Astrocyte (in vitro differentiated cells and primary cell): ENCODE measurements around the gene CNTF.

Source experiments
- CTCF ChIP-seq: IDR thresholded peaks from 2 replicates; pipeline ENCODE4 v1.5.1; 2011; ENCODE audit warnings: low read depth, mild to moderate bottlenecking, inconsistent platforms, low read length, moderate library complexity; ENCODE audit not compliant: insufficient read depth
- EZH2 ChIP-seq: IDR thresholded peaks from 2 replicates; pipeline ENCODE4 v1.6.1; 2012; ENCODE audit warnings: mild to moderate bottlenecking, low read length, inconsistent platforms; ENCODE audit not compliant: insufficient read depth

- TF ChIP-seq EZH2 (no peak), CTCF (no peak)
These were observed 12.7 kb upstream of the CNTF start for GRCh38 chr11:58609723-58610122.
